ENCODE data around the gene PCSK4. TPM values are rescaled to one million over a fixed set of nuclear protein-coding genes. Genes with fewer than 3 reads are reported as not detected.

PCSK4 gene
- total RNA-seq, 5 donors from 2014 or later (not counting 1 experiment from before 2014, with no cell fraction given), result 5.2 to 9.8 (median 5.6) TPM

DNA sequence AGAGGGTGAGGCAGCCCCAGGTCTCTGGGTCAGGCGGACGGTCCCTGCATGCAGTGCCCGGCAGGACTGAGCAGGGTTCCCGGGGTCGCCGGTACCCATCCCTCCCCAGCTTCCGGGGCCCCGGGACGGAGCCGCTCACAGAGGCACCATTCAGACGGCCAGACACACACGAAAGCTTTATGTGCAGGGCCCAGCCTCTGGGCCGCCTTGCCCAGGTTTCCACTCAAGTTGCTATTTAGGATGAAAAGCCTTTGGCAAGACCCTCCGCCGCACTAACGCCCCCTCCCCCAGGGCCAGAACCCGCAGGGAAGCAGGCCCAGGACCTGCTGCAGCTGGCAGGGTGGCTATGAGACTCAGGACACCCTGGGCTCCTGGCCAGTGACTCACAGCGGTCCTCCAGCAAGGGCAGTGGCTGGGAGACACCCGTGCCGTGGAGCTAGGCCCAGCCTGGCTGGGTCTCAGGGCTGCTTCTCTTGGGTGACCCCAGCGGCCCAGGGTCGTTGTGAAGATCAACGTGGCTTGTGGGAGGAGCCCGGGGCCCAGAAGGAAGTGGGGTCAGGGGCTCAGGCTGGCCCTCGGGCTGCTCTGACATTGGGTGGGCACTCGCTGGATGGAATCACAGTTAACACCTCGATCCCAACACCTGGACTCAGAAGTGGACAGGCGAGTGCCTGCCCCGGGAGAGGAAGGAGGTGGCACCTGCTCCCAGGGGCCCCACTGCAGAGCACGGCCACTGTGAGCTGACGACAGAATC, 16.0 kb downstream of the PCSK4 start:
- no peak overlapping the region for H3K4me3 ChIP-seq (ENCODE audit: control insufficient read depth in 1 of 2, extremely low read depth in 1 of 2, low read length in 1 of 2)
- peaks cover 0 to 38% of the 10 kb centered on the region in 2 experiments for H3K27me3 ChIP-seq (replicated peaks in 1 of 2; ENCODE audit: control insufficient read depth in 2 of 2, extremely low read depth in 1 of 2, insufficient read depth in 2 of 2, low read length in 1 of 2)
- ATAC-seq (replicated peaks in 1 of 4) (no peak), DNase-seq (no peak)
- H3K9me3 ChIP-seq, result no peaks in the 10 kb centered on the region
- CTCF ChIA-PET, result no interaction called here
- H3K4me1 ChIP-seq (ENCODE audit: control insufficient read depth in 1 of 2, extremely low read depth in 1 of 2, insufficient read depth in 2 of 2, low read length in 2 of 2), result peaks cover 9 to 64% of the 10 kb centered on the region in 2 experiments
- H3K36me3 ChIP-seq (ENCODE audit: control insufficient read depth in 2 of 2, extremely low read depth in 1 of 2, insufficient read depth in 1 of 2, low read length in 1 of 2), result peaks cover 8 to 12% of the 10 kb centered on the region in 2 donors
- Mint-ChIP-seq H3K27me3 (peaks cover 0 to 6% of the 10 kb centered on the region in 2 donors), H3K4me1 (peaks cover 22 to 32% (median 30%) of the 10 kb centered on the region in 3 donors), H3K9me3 (no peaks in the 10 kb centered on the region), H3K4me3 (no peak overlapping the region), H3K36me3 (no peaks in the 10 kb centered on the region), H3K27ac (no peak overlapping the region)
- no peak overlapping the region for H3K27ac ChIP-seq (ENCODE audit: low read length)
- WGBS (ENCODE audit: insufficient coverage), result 93% methylated on average over 26 of the region's 31 CpGs
- POLR2A ChIA-PET, result no interaction called here

- no peak for ATAC-seq (replicated peaks in 1 of 4)
- H3K9me3 Mint-ChIP-seq, result no peaks in the 10 kb centered on the region
- H3K4me1 Mint-ChIP-seq, result peaks cover 19 to 28% (median 24%) of the 10 kb centered on the region in 3 donors
- POLR2A ChIA-PET, result no interaction called here
- H3K9me3 ChIP-seq, result no peaks in the 10 kb centered on the region
- CTCF ChIA-PET, result no interaction called here
- peaks cover 8 to 12% of the 10 kb centered on the region in 2 donors for H3K36me3 ChIP-seq (ENCODE audit: control insufficient read depth in 2 of 2, extremely low read depth in 1 of 2, insufficient read depth in 1 of 2, low read length in 1 of 2)
- H3K27me3 Mint-ChIP-seq, result peaks cover 0 to 6% of the 10 kb centered on the region in 2 donors
- H3K4me1 ChIP-seq (ENCODE audit: control insufficient read depth in 1 of 2, extremely low read depth in 1 of 2, insufficient read depth in 2 of 2, low read length in 2 of 2), result peaks cover 6 to 65% of the 10 kb centered on the region in 2 experiments
- peaks cover 0 to 42% of the 10 kb centered on the region in 2 experiments for H3K27me3 ChIP-seq (replicated peaks in 1 of 2; ENCODE audit: control insufficient read depth in 2 of 2, extremely low read depth in 1 of 2, insufficient read depth in 2 of 2, low read length in 1 of 2)
- 96% methylated on average over 6 of the region's 20 CpGs for WGBS (ENCODE audit: insufficient coverage)
- DNase-seq, result no peak
- no peak overlapping the region for H3K4me3 ChIP-seq (ENCODE audit: control insufficient read depth in 1 of 2, extremely low read depth in 1 of 2, low read length in 1 of 2)
- H3K36me3 Mint-ChIP-seq, result no peaks in the 10 kb centered on the region
- no peak overlapping the region for H3K27ac Mint-ChIP-seq
- no peak overlapping the region for H3K27ac ChIP-seq (ENCODE audit: low read length)
- peak overlapping the region in 2 of 3 donors; percentile 21 to 35 for H3K4me3 Mint-ChIP-seq
Observed at GRCh38 chr19:1473085-1473851, 16.9 kb downstream of the PCSK4 start.

GRCh38 chr19:1472231-1473084, 17.7 kb downstream of the PCSK4 start:
- 66% methylated on average over 18 of the region's 44 CpGs for WGBS (ENCODE audit: insufficient coverage)
- Mint-ChIP-seq H3K9me3 (no peaks in the 10 kb centered on the region), H3K4me3 (peak overlapping the region in 2 of 3 donors; percentile 41 to 78), H3K36me3 (no peaks in the 10 kb centered on the region), H3K27me3 (peaks cover 0 to 7% of the 10 kb centered on the region in 2 donors), H3K4me1 (peaks cover 16 to 26% (median 18%) of the 10 kb centered on the region in 3 donors), H3K27ac (no peak overlapping the region)
- Histone ChIP-seq H3K4me1 (ENCODE audit: control insufficient read depth in 1 of 2, extremely low read depth in 1 of 2, insufficient read depth in 2 of 2, low read length in 2 of 2) (peaks cover 7 to 64% of the 10 kb centered on the region in 2 experiments), H3K36me3 (ENCODE audit: control insufficient read depth in 2 of 2, extremely low read depth in 1 of 2, insufficient read depth in 1 of 2, low read length in 1 of 2) (peaks cover 8 to 12% of the 10 kb centered on the region in 2 donors), H3K27me3 (replicated peaks in 1 of 2; ENCODE audit: control insufficient read depth in 2 of 2, extremely low read depth in 1 of 2, insufficient read depth in 2 of 2, low read length in 1 of 2) (peaks cover 0 to 48% of the 10 kb centered on the region in 2 experiments), H3K27ac (ENCODE audit: low read length) (no peak overlapping the region), H3K4me3 (ENCODE audit: control insufficient read depth in 1 of 2, extremely low read depth in 1 of 2, low read length in 1 of 2) (no peak overlapping the region), H3K9me3 (no peaks in the 10 kb centered on the region)
- ATAC-seq (replicated peaks in 1 of 4) (no peak), DNase-seq (no peak)
- ChIA-PET POLR2A (no interaction called here), CTCF (no interaction called here)

GRCh38 chr19:1471515-1472160, 18.5 kb downstream of the PCSK4 start:
- Histone ChIP-seq H3K36me3 (ENCODE audit: control insufficient read depth in 2 of 2, extremely low read depth in 1 of 2, insufficient read depth in 1 of 2, low read length in 1 of 2) (peaks cover 8 to 11% of the 10 kb centered on the region in 2 donors), H3K4me3 (ENCODE audit: control insufficient read depth in 1 of 2, extremely low read depth in 1 of 2, low read length in 1 of 2) (peak overlapping the region in 1 of 2 donors; percentile 72), H3K27ac (ENCODE audit: low read length) (no peak overlapping the region), H3K9me3 (no peaks in the 10 kb centered on the region), H3K4me1 (ENCODE audit: control insufficient read depth in 1 of 2, extremely low read depth in 1 of 2, insufficient read depth in 2 of 2, low read length in 2 of 2) (peaks cover 11 to 66% of the 10 kb centered on the region in 2 experiments), H3K27me3 (replicated peaks in 1 of 2; ENCODE audit: control insufficient read depth in 2 of 2, extremely low read depth in 1 of 2, insufficient read depth in 2 of 2, low read length in 1 of 2) (peaks cover 0 to 55% of the 10 kb centered on the region in 2 experiments)
- no peaks in the 10 kb centered on the region for H3K9me3 Mint-ChIP-seq
- ATAC-seq (replicated peaks in 1 of 4) (peak in 3 of 4 experiments; percentile 7 to 37 (median 11)), DNase-seq (peak in 4 of 35 experiments; percentile 29 to 47 (median 35))
- no peak overlapping the region for H3K27ac Mint-ChIP-seq
- H3K36me3 Mint-ChIP-seq, result no peaks in the 10 kb centered on the region
- WGBS (ENCODE audit: insufficient coverage), result 41% methylated on average over 15 of the region's 24 CpGs
- POLR2A ChIA-PET, result interaction anchor here in 1 of 2 donors (0.6 kb wide), 1 partner anchor 203 kb away, joined by 4 read pairs; the partner anchor contains the start of gene CIRBP
- peaks cover 12 to 22% (median 13%) of the 10 kb centered on the region in 3 donors for H3K4me1 Mint-ChIP-seq
- CTCF ChIA-PET, result no interaction called here
- peaks cover 0 to 7% of the 10 kb centered on the region in 2 donors for H3K27me3 Mint-ChIP-seq
- H3K4me3 Mint-ChIP-seq, result peak overlapping the region; percentile 64 to 78 (median 66)

GRCh38 chr19:1471010-1471514, 19.1 kb downstream of the PCSK4 start:
- H3K4me1 Mint-ChIP-seq, result peaks cover 11 to 19% (median 12%) of the 10 kb centered on the region in 3 donors
- H3K4me1 ChIP-seq (ENCODE audit: control insufficient read depth in 1 of 2, extremely low read depth in 1 of 2, insufficient read depth in 2 of 2, low read length in 2 of 2), result peaks cover 11 to 68% of the 10 kb centered on the region in 2 experiments
- H3K27ac ChIP-seq (ENCODE audit: low read length), result no peak overlapping the region
- peak overlapping the region; percentile 64 to 78 (median 71) for H3K4me3 Mint-ChIP-seq
- DNase-seq (peak in 1 of 35 experiments; percentile 44), ATAC-seq (replicated peaks in 1 of 4) (peak; percentile 21 to 30 (median 26))
- no peaks in the 10 kb centered on the region for H3K36me3 Mint-ChIP-seq
- H3K4me3 ChIP-seq (ENCODE audit: control insufficient read depth in 1 of 2, extremely low read depth in 1 of 2, low read length in 1 of 2), result peak overlapping the region; percentile 53 to 72
- peaks cover 0 to 7% of the 10 kb centered on the region in 2 donors for H3K27me3 Mint-ChIP-seq
- CTCF ChIA-PET, result no interaction called here
- POLR2A ChIA-PET, result interaction anchor here in 1 of 2 donors (0.6 kb wide), 1 partner anchor 202 kb away, joined by 4 read pairs; the partner anchor contains the start of gene CIRBP
- H3K27ac Mint-ChIP-seq, result no peak overlapping the region
- WGBS (ENCODE audit: insufficient coverage), result 14% methylated on average over 20 of the region's 28 CpGs
- peaks cover 0 to 60% of the 10 kb centered on the region in 2 experiments for H3K27me3 ChIP-seq (replicated peaks in 1 of 2; ENCODE audit: control insufficient read depth in 2 of 2, extremely low read depth in 1 of 2, insufficient read depth in 2 of 2, low read length in 1 of 2)
- H3K9me3 Mint-ChIP-seq, result no peaks in the 10 kb centered on the region
- peaks cover 5 to 8% of the 10 kb centered on the region in 2 donors for H3K36me3 ChIP-seq (ENCODE audit: control insufficient read depth in 2 of 2, extremely low read depth in 1 of 2, insufficient read depth in 1 of 2, low read length in 1 of 2)
- H3K9me3 ChIP-seq, result no peaks in the 10 kb centered on the region
